Inferior parietal cortex (tissue), 1 donor: ENCODE measurements around the gene ZDHHC8.

Experiments used
- DNase-seq: peaks from one replicate; pipeline ENCODE4 v3.0.0-alpha.2; 2016; ENCODE audit errors: extremely low spot score

ZDHHC8 gene

GRCh38 chr22:20194681-20195593 lies 63.3 kb downstream of the ZDHHC8 start:
- DNase-seq, result no peak

- no peak for DNase-seq
Observed at GRCh38 chr22:20196094-20196842, 64.7 kb downstream of the ZDHHC8 start.
